Panc1 (cell line): ENCODE results near the gene TXNDC11.

Source experiments
- CTCF ChIP-seq: fragments of 450-650 bp; IDR thresholded peaks from 2 replicates; pipeline ENCODE4 v1.5.1; 2017; ENCODE audit warnings: mild to moderate bottlenecking
- POLR2AphosphoS5 ChIP-seq: IDR thresholded peaks from 2 replicates; pipeline ENCODE4 v1.6.1; 2012; ENCODE audit warnings: mild to moderate bottlenecking, low read depth, low read length, moderate library complexity
- TCF7L2 ChIP-seq: IDR thresholded peaks from 2 replicates; pipeline ENCODE4 v1.6.1; 2011; ENCODE audit warnings: mild to moderate bottlenecking, low read depth, low read length, inconsistent platforms

GRCh38 chr16:11672206-11673090 is 70.2 kb downstream of the TXNDC11 start:
- no peak for TF ChIP-seq CTCF
- no peak for TF ChIP-seq POLR2AphosphoS5
- TF ChIP-seq TCF7L2, result no peak
